Amniotic epithelial cell (primary cell): ENCODE measurements around the gene EN1.

Experiments used
- DNase-seq: peaks from one replicate; pipeline ENCODE4 v3.0.0-alpha.2; 2010; ENCODE audit warnings: low read depth

Gene EN1

GRCh38 chr2:118846953-118847761 is at the start of gene EN1:
Gene EN1, minus strand, starts transcription at chr2:118847648. Its CDS starts 481 bp downstream, at chr2:118847167.
- DNase-seq, result no peak

- no peak for DNase-seq
These were observed 45.7 kb upstream of the EN1 start for GRCh38 chr2:118893100-118893499.

GRCh38 chr2:118889995-118890394 is 42.5 kb upstream of the EN1 start:
- no peak for DNase-seq

GRCh38 chr2:118883792-118884191 is 36.3 kb upstream of the EN1 start:
- no peak for DNase-seq

- peak; percentile 32 for DNase-seq
These were observed 35.4 kb upstream of the EN1 start for GRCh38 chr2:118882693-118883336.

GRCh38 chr2:118881490-118882129 is 34.2 kb upstream of the EN1 start:
- DNase-seq, result peak; percentile 20

GRCh38 chr2:118880501-118880900 is 33.1 kb upstream of the EN1 start:
- no peak for DNase-seq

GRCh38 chr2:118878531-118879149 is 31.2 kb upstream of the EN1 start:
- DNase-seq, result no peak

- DNase-seq, result no peak
These were observed 27.9 kb upstream of the EN1 start for GRCh38 chr2:118875318-118875717.

- no peak for DNase-seq
These were observed 26.9 kb upstream of the EN1 start for GRCh38 chr2:118874324-118874723.

GRCh38 chr2:118865106-118865505 is 17.7 kb upstream of the EN1 start:
- DNase-seq, result peak; percentile 14

GRCh38 chr2:118864207-118864606 is 16.8 kb upstream of the EN1 start:
- no peak for DNase-seq

- no peak for DNase-seq
These were observed 14.3 kb upstream of the EN1 start for GRCh38 chr2:118861731-118862130.

- DNase-seq, result no peak
These were observed 13.8 kb upstream of the EN1 start for GRCh38 chr2:118861242-118861641.

- DNase-seq, result no peak
These were observed 13.1 kb upstream of the EN1 start for GRCh38 chr2:118860506-118860905.

GRCh38 chr2:118859157-118859770 is 11.8 kb upstream of the EN1 start:
- DNase-seq, result no peak

GRCh38 chr2:118858485-118859156 is 11.2 kb upstream of the EN1 start:
- no peak for DNase-seq

GRCh38 chr2:118857677-118858484 is 10.4 kb upstream of the EN1 start:
- DNase-seq, result no peak

GRCh38 chr2:118856978-118857676 is 9.7 kb upstream of the EN1 start:
- DNase-seq, result no peak

GRCh38 chr2:118856330-118856977 is 9.0 kb upstream of the EN1 start:
- no peak for DNase-seq
